Measurements from ENCODE around the gene CC2D2B.
"Not testable (repeated sequence)": the region's sequence is repeated elsewhere in the genome, so short reads cannot be mapped to it uniquely, and the experiment has no call there.

CC2D2B gene

DNA sequence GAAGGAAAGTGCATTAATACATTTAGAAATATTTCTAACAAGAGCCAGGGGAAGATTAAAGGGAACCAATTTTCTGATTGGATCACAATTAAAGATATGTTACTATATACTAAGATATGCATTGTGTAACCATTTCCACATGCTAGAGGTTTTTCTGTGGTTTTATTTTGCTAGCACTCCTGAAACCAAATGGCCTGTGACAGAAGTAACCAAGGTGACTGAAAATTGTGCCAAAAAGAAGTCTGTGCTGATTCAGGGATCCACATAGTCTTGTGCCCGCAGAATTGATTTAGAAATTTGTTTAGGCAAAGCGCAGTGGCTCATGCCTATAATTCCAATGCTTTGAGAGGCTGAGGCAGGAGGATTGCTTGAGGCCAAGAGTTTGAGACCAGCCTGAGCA lies 1.8 kb downstream of the CC2D2B start:
- no peak for DNase-seq

- DNase-seq, result not testable (repeated sequence)
Measured at GRCh38 chr10:95916039-95916438, 8.3 kb downstream of the CC2D2B start.

DNA sequence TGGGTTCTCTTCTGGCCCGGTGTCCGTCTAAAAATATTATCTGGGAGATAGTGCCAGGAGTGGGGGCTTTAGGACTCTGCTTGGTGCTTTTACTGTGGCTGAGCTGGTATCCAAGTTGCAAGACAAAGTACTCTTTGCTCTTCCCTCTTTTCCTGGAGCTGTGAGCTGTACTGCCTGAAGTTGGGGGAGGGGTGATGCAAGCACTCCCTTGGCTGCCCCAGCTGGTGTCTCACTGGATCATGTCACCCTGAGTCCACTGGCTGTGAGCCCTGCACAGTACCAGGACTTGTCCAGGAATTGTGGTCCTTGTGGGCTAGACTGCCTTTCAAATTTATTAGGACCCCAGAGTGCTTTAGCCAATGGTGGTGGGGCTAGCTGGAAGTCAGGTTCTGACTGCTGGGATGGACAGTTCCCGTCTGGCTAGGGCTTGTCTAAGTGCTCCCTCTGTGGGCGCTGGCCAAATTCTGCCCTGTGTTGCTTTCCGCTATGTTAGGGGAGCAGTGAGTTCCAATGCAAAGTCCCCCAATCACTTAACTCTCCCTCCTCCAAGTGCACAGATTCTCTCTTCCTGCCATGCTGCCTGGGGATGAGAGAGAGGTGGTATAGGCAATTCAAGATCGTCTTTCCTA lies 13.1 kb downstream of the CC2D2B start:
- DNase-seq, result no peak

GRCh38 chr10:95925033-95925432 lies 17.3 kb downstream of the CC2D2B start:
- no peak for DNase-seq

GRCh38 chr10:95935429-95935828 lies 27.7 kb downstream of the CC2D2B start:
- DNase-seq, result no peak

DNA sequence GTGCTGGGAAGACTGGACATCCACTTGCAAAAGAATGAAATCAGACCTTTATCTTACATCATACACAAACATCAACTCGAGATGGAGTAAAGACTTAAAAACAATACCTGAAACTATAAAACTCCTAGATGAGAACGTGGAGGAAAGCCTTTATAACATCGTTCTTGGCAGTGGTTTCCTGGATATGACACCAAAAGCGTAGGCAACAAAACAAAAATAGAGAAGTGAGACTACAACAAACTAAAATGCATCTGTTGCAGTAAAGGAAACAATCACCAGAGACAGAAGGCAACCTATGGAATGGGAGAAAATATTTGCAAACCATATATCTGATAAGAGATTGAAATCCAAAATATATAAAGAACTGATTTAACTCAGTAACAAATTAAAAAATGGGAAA lies 33.3 kb downstream of the CC2D2B start:
- DNase-seq, result no peak

GRCh38 chr10:95963202-95963990 lies 55.6 kb downstream of the CC2D2B start:
- no peak for DNase-seq

GRCh38 chr10:95963991-95964389 lies 56.2 kb downstream of the CC2D2B start:
- DNase-seq, result no peak

- DNase-seq, result no peak
Measured at GRCh38 chr10:95964756-95965155, 57.0 kb downstream of the CC2D2B start.

GRCh38 chr10:95976362-95977229 lies 68.8 kb downstream of the CC2D2B start:
- no peak for DNase-seq

GRCh38 chr10:95982200-95982599 lies 74.4 kb downstream of the CC2D2B start:
- no peak for DNase-seq

DNA sequence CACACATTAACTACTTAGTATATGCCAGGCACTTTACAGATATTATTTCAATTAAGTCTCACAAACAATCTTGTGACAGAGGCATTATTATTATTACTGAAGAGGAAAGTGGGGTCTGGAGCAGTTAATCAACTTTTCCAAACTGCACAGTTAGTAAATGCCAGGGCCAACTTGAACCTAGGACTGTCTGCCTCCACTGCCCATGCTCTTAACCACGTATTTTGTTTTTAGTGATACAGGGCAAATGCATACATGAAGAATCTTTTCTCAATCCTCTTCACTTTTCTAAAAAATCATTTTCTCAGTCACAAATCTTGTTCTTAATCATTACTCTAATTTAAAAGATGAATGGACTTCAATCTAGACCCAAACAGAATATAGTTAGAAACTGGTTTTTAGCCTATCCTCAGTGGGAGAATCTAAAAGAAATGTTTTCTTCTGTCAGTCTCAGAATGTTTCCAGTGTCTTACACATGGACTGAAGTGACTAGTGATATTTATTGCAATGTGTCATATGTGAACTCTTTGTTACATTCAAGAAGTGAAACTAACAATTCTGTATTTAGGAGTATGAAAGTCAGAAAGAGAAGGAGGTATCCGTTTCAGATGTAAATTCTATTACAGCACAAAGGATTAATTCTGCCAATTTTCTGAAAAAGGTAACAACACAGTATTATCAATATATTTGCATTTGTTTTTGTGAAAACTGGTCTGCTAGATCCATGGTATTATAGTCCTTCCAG lies 80.1 kb downstream of the CC2D2B start:
- no peak for DNase-seq

- no peak for DNase-seq
Measured at GRCh38 chr10:95988702-95989101, 80.9 kb downstream of the CC2D2B start.

GRCh38 chr10:95994376-95994775 lies 86.6 kb downstream of the CC2D2B start:
- DNase-seq, result not testable (repeated sequence)

- DNase-seq, result no peak
Measured at GRCh38 chr10:95998255-95998784, 90.5 kb downstream of the CC2D2B start.

- DNase-seq, result no peak
Measured at GRCh38 chr10:96013956-96014355, 106.2 kb downstream of the CC2D2B start.

- no peak for DNase-seq
Measured at GRCh38 chr10:96014473-96015102, 106.8 kb downstream of the CC2D2B start.

DNA sequence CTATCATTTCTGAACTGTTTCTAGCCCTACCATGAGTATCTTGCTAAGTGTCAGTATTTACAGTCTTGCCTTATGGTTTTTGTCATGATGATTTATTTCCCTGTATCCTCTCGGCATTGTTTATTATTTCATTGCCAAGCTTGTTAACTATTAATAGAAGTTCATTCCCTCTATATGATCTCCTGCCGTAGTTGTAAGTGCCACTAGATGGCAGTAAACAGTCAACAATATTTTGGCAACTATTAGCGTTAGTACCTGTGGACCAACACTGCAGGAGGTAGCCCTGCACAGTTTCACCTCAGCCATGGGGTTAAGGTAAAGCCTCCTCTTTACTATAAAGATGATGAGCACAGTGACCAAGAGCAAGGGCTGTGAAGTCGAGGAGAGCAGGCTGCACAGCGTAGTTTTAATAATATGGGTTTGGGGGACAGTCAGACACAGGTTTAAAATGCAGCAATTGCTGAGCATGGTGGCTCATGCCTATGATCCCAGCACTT lies 109.5 kb downstream of the CC2D2B start:
- DNase-seq, result peak; percentile 13

- no peak for DNase-seq
Measured at GRCh38 chr10:96021332-96021731, 113.6 kb downstream of the CC2D2B start.

DNA sequence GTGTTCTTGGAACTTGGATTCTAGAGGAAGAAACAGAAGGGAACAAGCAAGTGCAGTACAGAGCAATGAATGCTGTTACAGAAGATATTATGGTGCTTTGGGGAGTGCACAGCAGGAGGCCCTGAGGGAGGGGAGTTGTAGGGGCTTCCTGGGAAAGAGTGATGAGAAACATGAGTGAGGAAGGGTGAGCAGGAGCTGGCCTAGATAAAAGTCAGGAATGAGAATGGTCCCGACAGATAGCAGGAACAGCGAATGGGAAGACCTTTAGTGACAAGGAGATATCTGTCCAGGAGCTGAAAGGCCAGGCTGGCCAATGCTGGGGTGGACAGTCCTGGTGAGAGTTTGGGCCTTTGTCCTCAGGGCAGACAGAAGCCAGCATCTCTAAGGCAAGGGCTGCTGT lies 115.0 kb downstream of the CC2D2B start:
- no peak for DNase-seq

DNA sequence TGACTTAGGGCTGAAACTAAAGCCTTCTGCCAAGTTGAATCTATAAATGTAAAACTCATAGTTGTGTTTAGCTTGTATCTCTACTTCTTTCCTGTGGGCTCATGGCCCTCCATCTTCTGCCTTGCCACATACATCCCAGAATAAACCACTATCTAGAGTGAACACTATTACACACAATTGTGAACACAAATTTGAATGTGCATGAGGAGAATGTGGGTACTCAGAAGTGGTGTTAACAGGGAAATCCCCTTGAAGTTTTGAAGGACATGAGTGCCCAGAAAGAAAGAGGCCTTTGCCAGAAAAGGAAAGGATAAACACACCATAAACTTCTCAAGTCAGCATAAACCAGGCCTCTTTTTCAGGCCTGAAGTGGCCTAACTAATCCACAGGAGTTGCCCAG lies 115.4 kb downstream of the CC2D2B start:
- no peak for DNase-seq

GRCh38 chr10:96025566-96025965 lies 117.8 kb downstream of the CC2D2B start:
- no peak for DNase-seq

Measured in T1000 (cell line).